ENCODE measurements around the gene CCNJL.

GRCh38 chr5:160296496-160296895 lies 15.9 kb downstream of the CCNJL start:
- TF ChIP-seq CTCF (conservative IDR thresholded peaks at IDR 0.05; ENCODE audit: low read length), result no peak
- TF ChIP-seq EZH2phosphoT487 (IDR thresholded peaks at IDR 0.05; ENCODE audit: borderline replicate concordance, low read depth, low read length), result no peak

Measured in OCI-LY7 (cell line).